GM21423 (cell line): Measurements from ENCODE around the gene FLT4.
"Not testable (repeated sequence)": the region's sequence is repeated elsewhere in the genome, so short reads cannot be mapped to it uniquely, and the experiment has no call there.

Experiments
- ATAC-seq: cut with Tn5 transposase; IDR thresholded peaks from one replicate; pipeline ENCODE4 v1.9.1; 2021; ENCODE audit warnings: mild to moderate bottlenecking, moderate library complexity; ENCODE audit not compliant: unreplicated experiment

The FLT4 gene

DNA sequence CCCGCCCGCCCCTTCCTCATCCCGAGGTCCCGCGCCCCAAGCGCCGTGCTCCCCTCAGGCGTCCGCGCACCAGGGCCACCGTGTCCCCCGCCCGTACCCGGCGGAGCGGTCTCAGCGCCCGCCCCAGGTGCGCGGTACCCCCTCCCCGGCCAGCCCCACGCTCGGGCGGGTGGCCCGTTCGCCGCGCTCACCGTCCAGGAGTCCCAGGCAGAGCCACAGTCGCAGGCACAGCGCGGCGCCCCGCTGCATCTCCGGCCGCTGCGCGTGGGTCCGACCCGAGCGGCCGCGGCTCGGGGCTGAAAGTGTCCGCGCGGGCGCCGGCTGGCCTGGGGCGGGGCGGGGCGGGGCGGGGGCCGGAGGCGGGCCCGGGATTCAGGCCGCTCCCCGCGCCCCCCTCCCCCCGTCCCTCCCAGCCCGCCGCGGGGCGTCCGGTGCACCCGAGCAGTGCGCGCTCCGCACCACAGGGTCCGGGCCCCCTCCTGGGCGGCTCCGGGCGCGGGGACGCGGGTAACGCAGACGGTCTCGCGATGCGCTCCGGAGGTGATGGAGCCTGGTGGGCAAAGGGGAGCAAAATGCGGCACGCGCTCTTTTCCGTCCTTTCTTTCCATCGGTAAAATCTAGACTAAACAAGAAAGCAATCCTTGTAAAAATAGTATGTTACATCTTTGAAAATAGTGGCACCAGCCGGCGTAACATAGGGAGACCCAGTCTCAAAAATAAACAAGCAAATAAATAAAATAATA is at the start of gene FLT4:
TSS of gene FLT4 (minus strand) at position 304 of the 743 bp plus-strand sequence. CDS start at position 249, 55 bp downstream.
- no peak for ATAC-seq

DNA sequence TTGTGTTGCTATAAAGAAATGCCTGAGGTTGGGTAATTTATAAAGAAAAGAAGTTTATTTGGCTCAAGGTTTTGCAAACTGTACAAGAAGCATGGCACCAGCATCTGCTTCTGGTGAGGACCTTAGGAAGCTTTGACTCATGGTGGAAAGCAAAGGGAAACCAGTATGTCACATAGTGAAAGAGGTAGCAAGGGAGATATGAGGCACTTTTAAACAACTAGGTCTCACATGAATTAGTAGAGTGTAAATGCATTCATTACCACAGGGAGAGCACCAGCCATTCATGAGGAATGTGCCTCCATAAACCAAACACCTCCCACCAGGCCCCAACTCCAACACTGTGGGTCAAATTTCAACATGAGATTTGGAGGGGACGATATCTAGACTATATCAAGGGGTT is 49.6 kb upstream of the FLT4 start:
- no peak for ATAC-seq

- ATAC-seq, result no peak
Measured at GRCh38 chr5:180696116-180696515, 46.7 kb upstream of the FLT4 start.

DNA sequence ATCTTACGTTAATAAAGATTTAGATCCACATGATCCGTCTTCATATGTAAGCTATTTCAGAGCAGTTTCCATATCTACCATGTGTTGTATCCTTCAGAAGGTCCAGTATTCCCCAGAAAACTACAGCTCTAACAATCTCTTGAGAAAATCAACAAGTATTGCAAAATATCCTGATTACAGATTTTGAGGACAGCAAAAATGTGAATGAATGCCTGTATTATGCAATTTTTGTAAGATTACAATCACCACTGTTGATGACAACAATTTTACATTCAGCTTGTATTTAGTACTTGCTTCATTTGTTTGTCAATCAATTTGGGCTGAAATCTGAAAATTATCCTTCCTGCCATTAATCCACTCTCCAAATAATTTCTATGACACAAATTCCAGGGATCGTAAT is 43.0 kb upstream of the FLT4 start:
- ATAC-seq, result no peak

DNA sequence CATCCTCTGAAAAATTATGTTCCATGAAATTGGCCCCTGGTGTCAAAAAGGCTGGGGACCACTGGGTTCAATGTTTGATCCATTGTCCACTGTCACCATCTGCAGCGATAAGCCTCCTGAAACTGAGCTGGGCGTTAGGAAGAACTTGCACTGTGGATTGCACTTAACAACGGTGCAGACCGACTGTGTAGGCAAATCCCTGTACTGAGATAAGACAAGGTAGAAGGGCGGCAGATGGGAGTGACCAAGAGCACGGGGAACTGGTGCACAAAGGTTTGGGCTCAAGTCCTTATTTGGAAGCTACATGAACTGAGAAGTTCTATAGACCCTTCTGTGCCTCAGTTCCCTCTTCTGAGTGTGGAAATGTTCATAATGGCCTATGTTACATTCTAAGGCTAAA is 41.6 kb upstream of the FLT4 start:
- no peak for ATAC-seq

- ATAC-seq, result no peak
Measured at GRCh38 chr5:180690562-180690961, 41.2 kb upstream of the FLT4 start.

DNA sequence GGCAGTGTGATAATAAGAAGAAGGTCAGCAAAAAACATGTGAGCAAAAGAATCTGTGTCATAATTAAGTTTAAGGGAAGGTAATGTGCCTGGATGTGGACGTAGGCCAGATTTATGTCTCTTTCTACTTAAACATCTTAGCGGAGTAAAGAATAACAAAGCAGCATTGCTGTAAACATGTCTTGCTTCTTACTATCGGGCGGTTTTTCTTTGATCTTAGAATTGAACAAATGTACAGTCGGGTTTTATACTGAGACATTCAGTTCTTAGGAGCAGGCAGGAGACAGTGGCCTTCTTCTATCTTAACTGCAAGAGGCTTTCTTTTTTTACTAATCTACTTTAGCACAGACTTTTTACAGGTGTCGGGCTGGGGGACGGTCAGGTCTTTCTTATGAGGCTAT is 40.4 kb upstream of the FLT4 start:
- no peak for ATAC-seq

DNA sequence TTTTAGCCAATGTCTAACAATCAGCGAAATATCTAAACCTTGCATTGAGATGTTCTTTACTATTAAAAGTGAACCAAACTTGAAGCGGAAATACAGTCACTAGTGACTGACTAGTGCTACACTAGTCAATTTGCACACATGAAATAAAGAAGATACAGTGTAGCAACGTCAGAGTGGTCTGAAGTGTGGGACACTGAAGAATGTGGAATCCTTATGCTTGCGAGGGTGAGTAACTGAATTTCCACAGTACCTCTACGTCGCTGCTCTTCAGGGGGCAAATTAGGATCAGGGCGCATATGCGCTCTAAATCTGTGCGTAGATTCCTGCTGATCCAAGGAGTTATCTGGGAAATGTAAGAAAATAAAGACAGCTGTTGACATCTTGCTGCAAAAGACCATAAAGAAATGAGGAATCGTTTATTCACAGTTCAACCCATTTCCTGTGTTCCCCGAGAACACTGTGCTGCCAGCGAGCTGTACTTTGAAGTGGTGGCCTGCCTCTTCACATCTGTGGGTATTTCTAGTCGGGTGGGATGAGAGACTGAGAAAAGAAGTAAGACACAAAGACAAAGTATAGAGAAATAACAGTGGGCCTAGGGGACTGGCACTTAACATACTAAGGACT is 39.8 kb upstream of the FLT4 start:
- no peak for ATAC-seq

GRCh38 chr5:180688330-180689070 is 39.1 kb upstream of the FLT4 start:
- ATAC-seq, result no peak

GRCh38 chr5:180686799-180687198 is 37.4 kb upstream of the FLT4 start:
- ATAC-seq, result not testable (repeated sequence)

- ATAC-seq, result no peak
Measured at GRCh38 chr5:180684623-180685161, 35.3 kb upstream of the FLT4 start.

GRCh38 chr5:180683220-180683922 is 34.0 kb upstream of the FLT4 start:
- ATAC-seq, result no peak

- no peak for ATAC-seq
Measured at GRCh38 chr5:180682560-180682959, 33.2 kb upstream of the FLT4 start.

DNA sequence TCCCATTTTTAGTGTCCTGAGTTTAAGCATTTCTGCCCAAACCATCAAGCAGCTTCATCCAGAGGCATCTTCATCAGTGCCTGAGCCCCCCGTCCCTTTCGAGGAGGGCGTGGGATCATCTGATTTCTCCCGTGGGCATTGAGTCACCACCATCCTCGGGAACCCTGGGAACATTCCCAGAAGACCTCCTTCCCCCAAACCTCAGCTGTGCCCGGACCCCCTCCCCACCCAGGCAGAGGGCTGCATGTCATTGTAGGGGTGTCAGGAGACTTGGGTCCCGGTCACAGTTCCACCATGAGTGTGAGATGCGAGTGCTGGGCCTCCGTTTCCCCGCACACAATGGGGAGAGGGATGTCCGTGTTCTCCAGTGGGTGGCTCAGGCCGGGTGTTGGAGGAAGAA is 32.6 kb upstream of the FLT4 start:
- ATAC-seq, result not testable (repeated sequence)

GRCh38 chr5:180678319-180678718 is 28.9 kb upstream of the FLT4 start:
- ATAC-seq, result not testable (repeated sequence)

GRCh38 chr5:180675036-180675635 is 25.7 kb upstream of the FLT4 start:
- no peak for ATAC-seq

DNA sequence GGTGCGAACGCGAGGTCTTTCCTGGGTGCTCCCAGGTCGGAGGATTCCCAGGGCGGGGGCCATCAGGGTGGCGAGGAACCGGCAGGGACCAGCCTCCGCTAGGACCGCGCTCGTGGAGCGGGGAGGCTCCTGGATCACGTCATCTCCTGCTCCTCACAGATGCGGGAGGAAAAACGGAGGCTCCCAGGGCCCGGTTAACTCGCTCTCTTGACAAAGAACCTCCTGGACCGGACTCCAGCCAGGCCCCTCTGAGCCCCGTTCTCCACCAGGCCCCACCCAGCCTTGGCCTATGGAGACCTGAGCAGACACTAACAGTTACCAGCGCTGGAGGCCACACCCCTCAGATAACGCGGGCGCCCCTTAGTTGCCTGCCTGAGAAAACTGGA is 24.7 kb upstream of the FLT4 start:
- ATAC-seq, result not testable (repeated sequence)

GRCh38 chr5:180673371-180674089 is 24.1 kb upstream of the FLT4 start:
- ATAC-seq, result no peak

DNA sequence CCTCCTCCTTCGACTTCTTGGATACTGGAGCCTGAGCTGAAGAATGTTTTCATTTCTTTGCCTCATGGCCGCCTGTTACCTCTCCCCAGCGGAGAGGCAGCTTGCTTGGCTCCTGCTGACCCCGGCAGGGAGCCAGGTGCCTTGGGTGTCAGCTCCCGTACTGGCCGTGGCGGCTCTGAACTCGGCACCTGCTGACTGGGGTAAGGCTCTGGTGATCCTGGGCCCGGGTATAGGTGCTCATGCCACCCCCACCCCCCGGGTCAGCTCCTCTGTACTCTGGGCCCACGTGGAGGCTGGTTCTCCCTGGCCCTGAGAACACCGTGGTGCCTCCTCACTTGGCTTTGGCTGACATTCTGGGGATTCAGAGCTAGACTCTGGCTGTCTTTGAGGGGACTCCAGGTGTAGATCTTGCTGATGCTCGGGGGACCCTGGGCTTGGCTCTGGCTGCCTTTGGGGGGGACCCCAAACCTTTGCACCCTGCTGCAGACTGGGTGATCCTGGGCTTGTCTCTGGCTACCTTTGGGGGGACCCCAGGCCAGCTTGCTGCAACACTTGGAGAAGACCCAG is 22.6 kb upstream of the FLT4 start:
- ATAC-seq, result not testable (repeated sequence)
